H1 (cell line): ENCODE data around the gene HBB. TPM values are rescaled to one million over a fixed set of nuclear protein-coding genes. Genes with fewer than 3 reads are reported as not detected.

Source experiments
- KDM1A ChIP-seq: fragments of 200-600, 300-600 bp; sonication (generic); IDR thresholded peaks from 2 replicates; pipeline ENCODE4 v1.7.1; 2016; ENCODE audit warnings: mild to moderate bottlenecking, low read length, borderline replicate concordance
- polyA plus RNA-seq, 7 experiments: library from polyadenylated mRNA; depleted of rRNA in 3 of 7; stranded (reverse) in 5 of 7; unstranded in 2 of 7; fragments of >200 nt in 5 of 7; fragments of 200-250 nt in 2 of 7; gene quantifications; 1 replicate in 5 of 7; 2 replicates in 1 of 7; 4 replicates in 1 of 7; pipeline versions ENCODE4 v1.2.1 to v1.2.3, GENCODE V29; 2011 to 2013; ENCODE audit warnings: missing spikeins in 2 of 7, mixed read lengths in 2 of 7
- total RNA-seq: library from RNA; stranded (reverse); fragmentation: NEBNext Ultra II Directional; extraction: Animal tissue kit (Norgen Biotek cat#: 25700); gene quantifications from 2 replicates; pipeline ENCODE4 v1.2.1, GENCODE V29; 2021

The HBB gene
- total and polyA plus RNA-seq, 2 of the 8 experiments (the other 6 are each of a cell fraction or from before 2014, with no cell fraction given): not detected

DNA sequence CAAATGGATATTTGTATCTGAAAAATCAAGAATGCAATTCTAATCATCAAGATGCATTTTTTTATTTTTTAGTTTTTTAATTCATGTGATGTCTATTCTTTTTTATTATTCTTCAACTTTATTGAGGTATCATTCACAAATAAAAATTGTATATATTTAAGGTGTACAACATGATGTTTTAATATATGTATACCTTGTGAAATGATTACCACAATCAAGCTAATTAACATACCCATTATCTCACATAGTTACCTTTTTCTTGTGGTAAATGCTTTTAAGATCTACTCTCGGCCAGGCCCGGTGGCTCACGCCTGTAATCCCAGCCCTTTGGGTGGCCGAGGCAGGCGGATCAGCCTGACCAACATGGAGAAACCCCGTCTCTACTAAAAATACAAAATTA, 3.7 kb downstream of the HBB start (continued):
- TF ChIP-seq KDM1A: no peak
